GM12878 (cell line): ENCODE data around the gene SMIM38. TPM values are rescaled to one million over a fixed set of nuclear protein-coding genes. Genes with fewer than 3 reads are reported as not detected.

Experiments
- ATAC-seq: fragments of 200-7000 bp; cut with Tn5 transposase; 3 replicates; pipeline ENCODE4 v1.9.1; 2020; ENCODE audit warnings: mild to moderate bottlenecking, moderate library complexity
- BruUV-seq: library from RNA; stranded (reverse); fragments of 400-500 nt; replicated peaks from 2 replicates; lab custom pipeline; 2021; lab: Mats Ljungman, UMichigan
- CTCF ChIA-PET: fragments of 300-600 bp; sonication (Branson Sonifier 250); formaldehyde crosslinking; extraction: SDS; loops from one replicate; lab custom pipeline; 2021; ENCODE audit warnings: inconsistent platforms; lab: Yijun Ruan, JAX
- POLR2A ChIA-PET: fragments of 350-600 bp; formaldehyde crosslinking; extraction: SDS; loops from one replicate; lab custom pipeline; 2021; ENCODE audit warnings: inconsistent platforms; lab: Charles Lee
- RAD21 ChIA-PET: fragments of 300-600 bp; sonication (Branson Sonifier 250); formaldehyde crosslinking; loops from one replicate; lab custom pipeline; 2023; ENCODE audit warnings: antibody characterized with exemption; ENCODE audit not compliant: unreplicated experiment; lab: Charles Lee
- SMC1A ChIA-PET: fragments of 300-600 bp; sonication (Branson Sonifier 250); formaldehyde crosslinking; loops from one replicate; lab custom pipeline; 2023; ENCODE audit not compliant: unreplicated experiment, uncharacterized antibody; lab: Charles Lee
- DNase-seq: peaks from one replicate; pipeline ENCODE4 v3.0.0-alpha.2; 2011; ENCODE audit warnings: low read depth, low spot score
- FAIRE-seq: peaks from 3 replicates; lab custom pipeline; 2011; peaks lifted over from hg19 to GRCh38; lab: Jason Lieb, UNC
- H2AFZ ChIP-seq: 2 replicates; pipeline ENCODE4 v1.6.0; 2011; ENCODE audit warnings: low read depth, low read length, control low read depth; ENCODE audit not compliant: control insufficient read depth
- H3K27ac ChIP-seq: 2 replicates; pipeline ENCODE4 v1.5.1; 2011; ENCODE audit warnings: control low read depth; ENCODE audit not compliant: control insufficient read depth, insufficient read depth
- H3K27me3 ChIP-seq, 2 experiments: replicated peaks in 1 of 2; 2 replicates each; pipeline versions ENCODE4 v1.6.0 to v1.6.1; 2011; ENCODE audit warnings: low read length in 1 of 2; ENCODE audit not compliant: control insufficient read depth in 2 of 2, insufficient read depth in 2 of 2
- H3K36me3 ChIP-seq, 2 experiments: 2 replicates each; pipeline ENCODE4 v1.5.1; 2011; ENCODE audit warnings: low read length in 1 of 2; ENCODE audit not compliant: control insufficient read depth in 2 of 2, insufficient read depth in 2 of 2
- H3K4me1 ChIP-seq: 2 replicates; pipeline ENCODE4 v1.6.1; 2011; ENCODE audit warnings: mild to moderate bottlenecking, low read length, moderate library complexity, mixed read lengths; ENCODE audit not compliant: control insufficient read depth, insufficient read depth
- H3K4me2 ChIP-seq: 2 replicates; pipeline ENCODE4 v1.6.0; 2011; ENCODE audit warnings: control low read depth; ENCODE audit not compliant: control insufficient read depth, insufficient read depth
- H3K4me3 ChIP-seq: fragments of 200-600 bp; sonication (generic); 2 replicates; pipeline ENCODE4 v1.5.1; 2016
- H3K79me2 ChIP-seq: 2 replicates; pipeline ENCODE4 v1.6.0; 2011; ENCODE audit warnings: low read length; ENCODE audit not compliant: control insufficient read depth, insufficient read depth
- H3K9ac ChIP-seq: 2 replicates; pipeline ENCODE4 v1.8.0; 2011; ENCODE audit warnings: low read length, control low read depth, mixed read lengths; ENCODE audit not compliant: control insufficient read depth, insufficient read depth
- H3K9me3 ChIP-seq: replicated peaks from 3 replicates; pipeline ENCODE4 v1.5.1; 2011; ENCODE audit warnings: mild to moderate bottlenecking, low read length; ENCODE audit not compliant: control insufficient read depth, insufficient read depth
- H4K20me1 ChIP-seq: 2 replicates; pipeline ENCODE4 v1.6.0; 2011; ENCODE audit not compliant: control insufficient read depth, insufficient read depth
- CEBPZ ChIP-seq: fragments of 150-350 bp; IDR thresholded peaks from 2 replicates; pipeline ENCODE4 v1.6.1; 2016; ENCODE audit warnings: low read depth, low read length
- FOXM1 ChIP-seq: IDR thresholded peaks from 2 replicates; pipeline ENCODE4 v1.6.1; 2012; ENCODE audit warnings: low read depth, mild to moderate bottlenecking, inconsistent platforms, low read length, moderate library complexity
- IKZF2 ChIP-seq, 2 experiments: fragments of 450-650 bp; IDR thresholded peaks; 2 replicates each; pipeline ENCODE4 v1.6.1; 2017; ENCODE audit warnings: mild to moderate bottlenecking in 2 of 2, moderate library complexity in 2 of 2
- IRF3 ChIP-seq: fragments of 450-650 bp; IDR thresholded peaks from 2 replicates; pipeline ENCODE4 v1.6.1; 2014; ENCODE audit warnings: mild to moderate bottlenecking
- PBX3 ChIP-seq: IDR thresholded peaks from 2 replicates; pipeline ENCODE4 v1.6.1; 2011; ENCODE audit warnings: mild to moderate bottlenecking, low read depth, low read length, moderate library complexity; ENCODE audit not compliant: insufficient replicate concordance
- RUNX3 ChIP-seq: IDR thresholded peaks from 2 replicates; pipeline ENCODE4 v1.6.1; 2012; ENCODE audit warnings: low read length, inconsistent platforms
- SMAD1 ChIP-seq: fragments of 450-650 bp; IDR thresholded peaks from 2 replicates; pipeline ENCODE4 v1.6.1; 2018; ENCODE audit warnings: mild to moderate bottlenecking, low read depth; ENCODE audit not compliant: partially characterized antibody
- SUZ12 ChIP-seq: fragments of 200-600 bp; sonication (generic); IDR thresholded peaks from one replicate; pipeline ENCODE4 v1.6.1; 2018; ENCODE audit warnings: antibody characterized with exemption, mild to moderate bottlenecking; ENCODE audit not compliant: unreplicated experiment
- TBL1XR1 ChIP-seq: IDR thresholded peaks from 2 replicates; pipeline ENCODE4 v1.6.1; 2012; ENCODE audit warnings: low read depth, low read length, improper control_type of control experiment
- TCF3 ChIP-seq: IDR thresholded peaks from 2 replicates; pipeline ENCODE4 v1.6.1; 2012; ENCODE audit warnings: low read depth, mild to moderate bottlenecking, low read length, borderline replicate concordance; ENCODE audit not compliant: insufficient read depth
- ZNF217 ChIP-seq: fragments of 450-650 bp; IDR thresholded peaks from 2 replicates; pipeline ENCODE4 v1.6.1; 2017; ENCODE audit warnings: antibody characterized with exemption, mild to moderate bottlenecking
- ZSCAN29 ChIP-seq: fragments of 450-650 bp; IDR thresholded peaks from 2 replicates; pipeline ENCODE4 v1.6.1; 2017; ENCODE audit warnings: mild to moderate bottlenecking, moderate library complexity
- WGBS: methylation state at CpG from one replicate; pipeline ENCODE4 v1.1.6; 2016; ENCODE audit warnings: low lambda C conversion rate; ENCODE audit not compliant: insufficient replicate concordance, insufficient coverage; ENCODE audit errors: missing lambda C conversion rate; 5-methylcytosine and 5-hydroxymethylcytosine counted together
- in situ Hi-C: fragments of 300-500 bp; cut with MboI; formaldehyde crosslinking; loops from 9 replicates; pipeline ENCODE4 v1.14.3; 2018; ENCODE audit warnings: mixed read lengths
- intact Hi-C: fragments of 100-400 bp; cut with micrococcal nuclease; formaldehyde crosslinking; loops from one replicate; pipeline ENCODE4 v1.14.2; 2022; ENCODE audit not compliant: unreplicated experiment
- polyA plus RNA-seq, 11 experiments: library from polyadenylated mRNA; depleted of rRNA in 4 of 11; unstranded in 6 of 11; stranded (reverse) in 5 of 11; fragments of >200 nt; fragmentation: Nextera tagmentation in 4 of 11; fragmentation: Illumina TruSeq in 1 of 11; extraction: Ambion mirVana in 4 of 11; extraction: Trizol in 1 of 11; gene quantifications; 1 replicate in 1 of 11; 2 replicates in 10 of 11; pipeline versions ENCODE4 v1.2.1 to v1.2.3, GENCODE V29; 2011 to 2016; ENCODE audit warnings: inconsistent platforms in 2 of 11, missing spikeins in 2 of 11, low read depth in 1 of 11
- total RNA-seq, 4 experiments: library from RNA; depleted of rRNA in 3 of 4; stranded (reverse); fragments of >200 nt in 3 of 4; fragmentation: Illumina TruSeq in 1 of 4; extraction: Trizol in 1 of 4; gene quantifications; 2 replicates each; pipeline versions ENCODE4 v1.2.1 to v1.2.3, GENCODE V29; 2013 to 2021

SMIM38 gene
- total and polyA plus RNA-seq, 10 of the 15 experiments (the other 5 are each of a cell fraction or from before 2014, with no cell fraction given) = 0.15 to 5.0 (median 2.1) TPM; not detected in 1

GRCh38 chr11:69203381-69203780 lies 47.6 kb downstream of the SMIM38 start:
- peaks cover 4% of the 10 kb centered on the region; the same call in 2 of the 3 replicates for H3K9me3 ChIP-seq
- intact Hi-C loops = no loop called here
- no peak overlapping the region for H3K9ac ChIP-seq
- ChIA-PET POLR2A (no interaction called here), SMC1A (no interaction called here), RAD21 (no interaction called here), CTCF (interaction anchor here (1.2 kb wide), 1 partner anchor 8 kb away, joined by 3 read pairs; no protein-coding TSS in a partner anchor)
- BruUV-seq = no TSS peak
- in situ Hi-C loops = no loop called here
- WGBS = 55% methylated on average over 16 of the region's 16 CpGs
- no peaks in the 10 kb centered on the region for H4K20me1 ChIP-seq
- H3K4me1 ChIP-seq = no peaks in the 10 kb centered on the region; the same call in 1 of the 2 replicates
- ATAC-seq (no peak), FAIRE-seq (no peak), DNase-seq (no peak)
- no peak overlapping the region for H3K4me3 ChIP-seq
- H3K79me2 ChIP-seq = no peaks in the 10 kb centered on the region
- TF ChIP-seq IRF3 (no peak), RUNX3 (no peak), IKZF2 (IDR thresholded peaks at IDR 0.05) (no peak), FOXM1 (no peak), ZSCAN29 (no peak), ZNF217 (no peak)
- no peaks in the 10 kb centered on the region for H3K27me3 ChIP-seq
- no peak overlapping the region for H2AFZ ChIP-seq
- no peak overlapping the region for H3K27ac ChIP-seq
- H3K4me2 ChIP-seq = no peak overlapping the region
- no peaks in the 10 kb centered on the region for H3K36me3 ChIP-seq

GRCh38 chr11:69203901-69204245 lies 48.1 kb downstream of the SMIM38 start:
- ATAC-seq (no peak), DNase-seq (no peak), FAIRE-seq (no peak)
- 53% methylated on average over 8 of the region's 8 CpGs for WGBS
- Histone ChIP-seq H4K20me1 (no peaks in the 10 kb centered on the region), H3K36me3 (no peaks in the 10 kb centered on the region), H3K27me3 (no peaks in the 10 kb centered on the region), H3K4me3 (no peak overlapping the region), H3K79me2 (no peaks in the 10 kb centered on the region), H3K9ac (no peak overlapping the region), H3K4me1 (no peaks in the 10 kb centered on the region; the same call in 1 of the 2 replicates), H2AFZ (no peak overlapping the region), H3K9me3 (peaks cover 8% of the 10 kb centered on the region; the same call in 2 of the 3 replicates), H3K4me2 (no peak overlapping the region), H3K27ac (no peak overlapping the region)
- CTCF ChIA-PET = no interaction called here
- RAD21 ChIA-PET = no interaction called here
- intact Hi-C loops = no loop called here
- SMC1A ChIA-PET = no interaction called here
- in situ Hi-C loops = no loop called here
- no TSS peak for BruUV-seq
- POLR2A ChIA-PET = no interaction called here
- TF ChIP-seq SUZ12 (no peak), CEBPZ (no peak), TBL1XR1 (no peak), TCF3 (no peak), PBX3 (no peak), SMAD1 (no peak)
